Measurements from ENCODE around the gene TMEM217.
A peak's percentile ranks its signal among the peaks of the same experiment; 100 is the strongest.
"Not testable (repeated sequence)": the region's sequence is repeated elsewhere in the genome, so short reads cannot be mapped to it uniquely, and the experiment has no call there.

Gene TMEM217

GRCh38 chr6:37257634-37258404 is at the start of gene TMEM217, which contains the start of gene TBC1D22B:
TMEM217 (minus strand) TSS chr6:37258144; CDS start chr6:37219030, 39,114 bp downstream.
TBC1D22B (plus strand) TSS chr6:37257772; CDS start chr6:37257918, 146 bp downstream.
- H3K4me1 ChIP-seq: peaks cover 0 to 23% (median 11%) of the 10 kb centered on the region in 4 donors
- H3K27ac ChIP-seq: peak within 1 kb of the TSS; percentile 82 to 83
- intact Hi-C loops (cut with DNase I; ENCODE audit: low total_unique reads): no loop called here
- H3K36me3 ChIP-seq: no peaks in the 10 kb centered on the region
- H3K4me3 ChIP-seq: peak within 1 kb of the TSS; percentile 67 to 78
- peak; percentile 96 to 98 for DNase-seq
- no peaks in the 10 kb centered on the region for H3K27me3 ChIP-seq
- no peaks in the 10 kb centered on the region for H3K9me3 ChIP-seq
- no peak for TF ChIP-seq CTCF (IDR thresholded peaks at IDR 0.05)

DNA sequence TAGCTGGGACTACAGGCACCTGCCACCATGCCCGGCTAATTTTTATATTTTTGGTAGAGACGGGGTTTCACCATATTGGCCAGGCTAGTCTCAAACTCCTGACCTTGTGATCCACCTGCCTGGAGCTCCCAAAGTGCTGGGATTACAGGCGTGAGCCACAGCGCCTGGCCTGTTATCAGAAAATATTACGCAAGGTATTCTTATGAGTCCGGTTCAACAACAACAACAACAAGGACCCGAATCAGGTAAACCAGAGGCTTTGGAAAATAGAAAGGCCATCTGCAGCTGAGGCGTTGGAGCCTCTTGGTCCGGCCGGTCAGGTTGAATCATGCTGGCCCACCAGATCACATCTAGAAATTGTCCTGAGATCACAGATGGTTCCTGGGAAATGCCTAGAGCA is 49.5 kb upstream of the TMEM217 start:
- DNase-seq; intact Hi-C loops (cut with DNase I; ENCODE audit: low total_unique reads); H3K4me3 ChIP-seq; H3K27me3 ChIP-seq; H3K9me3 ChIP-seq: not testable (repeated sequence)
- H3K27ac ChIP-seq: peak overlapping the region; percentile 13 to 56
- peaks cover 4 to 20% (median 20%) of the 10 kb centered on the region in 3 donors for H3K36me3 ChIP-seq
- peaks cover 0 to 22% (median 10%) of the 10 kb centered on the region in 4 donors for H3K4me1 ChIP-seq

GRCh38 chr6:37306624-37307222 is 48.8 kb upstream of the TMEM217 start:
- Histone ChIP-seq H3K36me3 (peaks cover 6 to 25% (median 21%) of the 10 kb centered on the region in 3 donors), H3K27ac (no peak overlapping the region), H3K4me3 (no peak overlapping the region), H3K4me1 (peaks cover 0 to 22% (median 10%) of the 10 kb centered on the region in 4 donors), H3K9me3 (no peaks in the 10 kb centered on the region), H3K27me3 (no peaks in the 10 kb centered on the region)
- TF ChIP-seq CTCF (IDR thresholded peaks at IDR 0.05): no peak
- intact Hi-C loops (cut with DNase I; ENCODE audit: low total_unique reads): no loop called here
- no peak for DNase-seq

DNA sequence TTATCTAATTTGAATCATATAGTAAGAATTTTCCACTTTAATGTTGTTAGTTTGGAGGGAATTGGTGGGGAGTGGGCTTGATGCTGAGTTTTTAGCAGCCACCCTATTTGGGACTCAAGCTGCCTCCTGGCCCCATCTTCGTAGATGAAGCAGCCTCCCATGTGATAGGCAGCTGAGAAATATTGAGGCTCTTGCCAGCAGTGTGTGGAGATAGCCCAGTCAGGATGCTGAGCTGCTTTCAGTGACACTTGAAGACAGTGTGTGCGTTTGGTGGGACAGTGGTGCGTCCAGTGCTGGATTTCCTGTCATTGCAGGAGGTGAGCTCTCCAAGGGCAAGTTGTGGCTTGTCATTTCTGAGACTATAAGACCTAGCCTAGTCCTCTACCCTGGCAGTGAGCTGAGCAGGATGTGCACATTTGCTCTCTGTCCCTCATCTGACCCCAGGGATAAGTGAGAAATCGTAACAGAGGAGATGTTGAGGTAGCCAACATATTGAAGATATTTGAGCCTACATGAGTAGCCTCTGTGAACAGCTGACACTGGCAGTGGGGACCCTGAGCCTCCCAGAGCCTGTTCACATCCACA is 48.0 kb upstream of the TMEM217 start:
- Histone ChIP-seq H3K4me1 (peaks cover 0 to 22% (median 10%) of the 10 kb centered on the region in 4 donors), H3K9me3 (no peaks in the 10 kb centered on the region), H3K27me3 (no peaks in the 10 kb centered on the region), H3K4me3 (no peak overlapping the region), H3K27ac (no peak overlapping the region), H3K36me3 (peaks cover 6 to 30% (median 21%) of the 10 kb centered on the region in 3 donors)
- intact Hi-C loops (cut with DNase I; ENCODE audit: low total_unique reads): no loop called here
- no peak for TF ChIP-seq CTCF (IDR thresholded peaks at IDR 0.05)
- DNase-seq: no peak

DNA sequence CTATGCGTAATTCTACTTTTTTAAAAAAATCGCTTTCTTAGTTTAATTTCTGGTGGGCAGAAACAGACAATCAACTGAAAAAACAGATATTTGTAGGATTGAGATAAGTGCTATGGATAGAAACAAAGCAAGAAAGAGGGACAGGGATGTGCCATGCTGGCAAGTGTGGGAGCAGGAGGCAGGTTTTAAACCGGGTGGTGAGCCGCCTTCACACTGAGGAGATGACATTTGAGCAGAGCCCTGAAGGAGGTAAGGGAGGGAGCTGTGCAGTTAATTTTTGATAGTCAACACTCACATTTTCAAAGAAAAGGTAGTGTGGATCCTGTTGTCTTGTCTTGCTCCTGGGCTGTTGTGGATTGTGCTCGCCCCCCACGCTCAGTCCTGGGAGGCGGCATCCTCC is 46.8 kb upstream of the TMEM217 start:
- intact Hi-C loops (cut with DNase I; ENCODE audit: low total_unique reads): no loop called here
- Histone ChIP-seq H3K36me3 (peaks cover 6 to 30% (median 21%) of the 10 kb centered on the region in 3 donors), H3K4me1 (peaks cover 0 to 22% (median 10%) of the 10 kb centered on the region in 4 donors), H3K4me3 (no peak overlapping the region), H3K27me3 (no peaks in the 10 kb centered on the region), H3K27ac (no peak overlapping the region), H3K9me3 (no peaks in the 10 kb centered on the region)
- TF ChIP-seq CTCF (IDR thresholded peaks at IDR 0.05): no peak
- DNase-seq: no peak

Data from tibial artery (tissue), 4 donors.